Activated naive CD4-positive, alpha-beta T cell treated with anti-CD3 and anti-CD28 coated beads, Interleukin-2, amount 50 U/mL, for 16 hours (primary cell): Measurements from ENCODE around the gene FMNL2.

Source experiments
- DNase-seq: peaks from one replicate; pipeline ENCODE4 v3.0.0-alpha.2; 2020

The FMNL2 gene

GRCh38 chr2:152560873-152561595 lies 226.1 kb downstream of the FMNL2 start:
- DNase-seq, result no peak

GRCh38 chr2:152562198-152562884 lies 227.4 kb downstream of the FMNL2 start:
- DNase-seq, result no peak

- no peak for DNase-seq
Observed at GRCh38 chr2:152563764-152564163, 228.8 kb downstream of the FMNL2 start.

GRCh38 chr2:152564754-152565551 lies 230.0 kb downstream of the FMNL2 start:
- DNase-seq, result no peak

GRCh38 chr2:152565884-152566727 lies 231.1 kb downstream of the FMNL2 start:
- DNase-seq, result no peak

- no peak for DNase-seq
Observed at GRCh38 chr2:152566728-152567069, 231.7 kb downstream of the FMNL2 start.

GRCh38 chr2:152568531-152568930 lies 233.6 kb downstream of the FMNL2 start:
- no peak for DNase-seq

GRCh38 chr2:152569186-152569585 lies 234.2 kb downstream of the FMNL2 start:
- DNase-seq, result no peak

- DNase-seq, result no peak
Observed at GRCh38 chr2:152571048-152571766, 236.2 kb downstream of the FMNL2 start.

GRCh38 chr2:152572031-152572430 lies 237.1 kb downstream of the FMNL2 start:
- DNase-seq, result no peak

GRCh38 chr2:152573168-152573567 lies 238.2 kb downstream of the FMNL2 start:
- peak; percentile 32 for DNase-seq

GRCh38 chr2:152577579-152577978 lies 242.6 kb downstream of the FMNL2 start:
- no peak for DNase-seq

- DNase-seq, result no peak
Observed at GRCh38 chr2:152578573-152578972, 243.6 kb downstream of the FMNL2 start.

GRCh38 chr2:152580714-152581113 lies 245.7 kb downstream of the FMNL2 start:
- no peak for DNase-seq

- DNase-seq, result no peak
Observed at GRCh38 chr2:152581360-152581759, 246.4 kb downstream of the FMNL2 start.

- DNase-seq, result no peak
Observed at GRCh38 chr2:152582081-152582480, 247.1 kb downstream of the FMNL2 start.

GRCh38 chr2:152583512-152584229 lies 248.7 kb downstream of the FMNL2 start:
- DNase-seq, result no peak

GRCh38 chr2:152584301-152584700 lies 249.3 kb downstream of the FMNL2 start:
- no peak for DNase-seq

GRCh38 chr2:152585830-152586484 lies 251.0 kb downstream of the FMNL2 start:
- DNase-seq, result no peak

GRCh38 chr2:152587187-152587947 lies 252.4 kb downstream of the FMNL2 start:
- no peak for DNase-seq
